Osteoblast (primary cell): ENCODE data around the gene FBLIM1. TPM values are rescaled to one million over a fixed set of nuclear protein-coding genes. Genes with fewer than 3 reads are reported as not detected.

Experiments
- DNase-seq: peaks from one replicate; pipeline ENCODE4 v3.0.0; 2011; ENCODE audit warnings: low spot score, mixed read lengths; ENCODE audit not compliant: insufficient read length; ENCODE audit errors: missing footprints
- H2AFZ ChIP-seq: 2 replicates; pipeline ENCODE4 v1.6.0; 2011; ENCODE audit warnings: mild to moderate bottlenecking, low read length
- H3K27ac ChIP-seq: 2 replicates; pipeline ENCODE4 v1.5.1; 2011; ENCODE audit warnings: mild to moderate bottlenecking, low read depth, low read length, moderate library complexity
- H3K27me3 ChIP-seq: 2 replicates; pipeline ENCODE4 v1.6.0; 2012; ENCODE audit warnings: mild to moderate bottlenecking, control low read depth, inconsistent platforms, low read length, moderate library complexity; ENCODE audit not compliant: insufficient read depth
- H3K36me3 ChIP-seq: 2 replicates; pipeline ENCODE4 v1.5.1; 2011; ENCODE audit warnings: mild to moderate bottlenecking, low read length, control low read depth, moderate library complexity; ENCODE audit not compliant: insufficient read depth
- H3K4me1 ChIP-seq: 2 replicates; pipeline ENCODE4 v1.5.1; 2011; ENCODE audit warnings: mild to moderate bottlenecking, low read length, control low read depth, moderate library complexity; ENCODE audit not compliant: insufficient read depth
- H3K4me2 ChIP-seq: 2 replicates; pipeline ENCODE4 v1.6.0; 2011; ENCODE audit warnings: mild to moderate bottlenecking, low read length; ENCODE audit not compliant: insufficient read depth
- H3K4me3 ChIP-seq: fragments of 200-600 bp; sonication (generic); 3 replicates; pipeline ENCODE4 v1.5.1; 2012; ENCODE audit warnings: mild to moderate bottlenecking, low read length, inconsistent platforms; ENCODE audit not compliant: insufficient read depth
- H3K79me2 ChIP-seq: 2 replicates; pipeline ENCODE4 v1.6.0; 2012; ENCODE audit warnings: mild to moderate bottlenecking, low read length, control low read depth, inconsistent platforms; ENCODE audit not compliant: insufficient read depth
- H3K9me3 ChIP-seq: 2 replicates; pipeline ENCODE4 v1.5.1; 2011; ENCODE audit warnings: low read depth, low read length, control low read depth
- H4K20me1 ChIP-seq: 2 replicates; pipeline ENCODE4 v1.6.0; 2012; ENCODE audit warnings: mild to moderate bottlenecking, low read length, control low read depth; ENCODE audit not compliant: insufficient read depth
- CTCF ChIP-seq: IDR thresholded peaks from 2 replicates; pipeline ENCODE4 v1.5.1; 2011; ENCODE audit warnings: mild to moderate bottlenecking, low read depth, low read length, moderate library complexity; ENCODE audit errors: extremely low read depth
- total RNA-seq: library from RNA; depleted of rRNA; stranded (reverse); fragments of >200 nt; gene quantifications from 2 replicates; pipeline ENCODE4 v1.2.3, GENCODE V29; 2012

FBLIM1 gene
- total RNA-seq, 1 donor = 121 TPM

- H3K4me2 ChIP-seq = no peak overlapping the region
- no peaks in the 10 kb centered on the region for H3K79me2 ChIP-seq
- H2AFZ ChIP-seq = no peak overlapping the region
- no peak overlapping the region for H3K27ac ChIP-seq
- H4K20me1 ChIP-seq = no peaks in the 10 kb centered on the region
- DNase-seq = peak; percentile 82
- no peaks in the 10 kb centered on the region for H3K9me3 ChIP-seq
- H3K4me1 ChIP-seq = no peaks in the 10 kb centered on the region
- TF ChIP-seq CTCF = no peak
- H3K4me3 ChIP-seq = no peak overlapping the region
- H3K36me3 ChIP-seq = peaks cover 55% of the 10 kb centered on the region
- no peaks in the 10 kb centered on the region for H3K27me3 ChIP-seq
Observed at GRCh38 chr1:15732686-15733081, 25.9 kb upstream of the FBLIM1 start.

- Histone ChIP-seq H3K9me3 (no peaks in the 10 kb centered on the region), H3K4me1 (no peaks in the 10 kb centered on the region), H3K36me3 (peaks cover 50% of the 10 kb centered on the region), H3K27me3 (no peaks in the 10 kb centered on the region), H3K27ac (no peak overlapping the region), H3K4me2 (no peak overlapping the region), H3K4me3 (no peak overlapping the region), H4K20me1 (no peaks in the 10 kb centered on the region), H3K79me2 (no peaks in the 10 kb centered on the region), H2AFZ (no peak overlapping the region)
- peak; percentile 82 for DNase-seq
- TF ChIP-seq CTCF = no peak
Observed at GRCh38 chr1:15733218-15733725, 25.3 kb upstream of the FBLIM1 start.

- H3K9me3 ChIP-seq = no peaks in the 10 kb centered on the region
Observed at GRCh38 chr1:15733726-15734226, 24.8 kb upstream of the FBLIM1 start.

GRCh38 chr1:15734296-15734695 is 24.3 kb upstream of the FBLIM1 start:
- TF ChIP-seq CTCF = no peak
- Histone ChIP-seq H3K9me3 (no peaks in the 10 kb centered on the region), H3K4me3 (no peak overlapping the region), H3K36me3 (peaks cover 39% of the 10 kb centered on the region), H3K4me1 (no peaks in the 10 kb centered on the region), H3K4me2 (no peak overlapping the region), H4K20me1 (no peaks in the 10 kb centered on the region), H3K27ac (no peak overlapping the region), H3K79me2 (no peaks in the 10 kb centered on the region), H3K27me3 (no peaks in the 10 kb centered on the region), H2AFZ (no peak overlapping the region)
- peak; percentile 71 for DNase-seq

More at GRCh38 chr1:15733726-15734226, 24.8 kb upstream of the FBLIM1 start:
- peaks cover 44% of the 10 kb centered on the region for H3K36me3 ChIP-seq
- no peaks in the 10 kb centered on the region for H3K27me3 ChIP-seq
- H3K79me2 ChIP-seq = no peaks in the 10 kb centered on the region
- no peaks in the 10 kb centered on the region for H3K4me1 ChIP-seq
- H3K4me3 ChIP-seq = no peak overlapping the region
- no peak for TF ChIP-seq CTCF
- H2AFZ ChIP-seq = no peak overlapping the region
- DNase-seq = peak; percentile 87
- no peaks in the 10 kb centered on the region for H4K20me1 ChIP-seq
- H3K27ac ChIP-seq = no peak overlapping the region
- H3K4me2 ChIP-seq = no peak overlapping the region
